Measurements from ENCODE around the gene ZNF728. TPM values are rescaled to one million over a fixed set of nuclear protein-coding genes. Genes with fewer than 3 reads are reported as not detected.
A peak's percentile ranks its signal among the peaks of the same experiment; 100 is the strongest.
"Not testable (repeated sequence)": the region's sequence is repeated elsewhere in the genome, so short reads cannot be mapped to it uniquely, and the experiment has no call there.

Gene ZNF728
- total and polyA plus RNA-seq, 2 of the 13 experiments (the other 11 are each of a cell fraction or from before 2014, with no cell fraction given): not detected

- POLR2A ChIA-PET: no interaction called here
- Histone ChIP-seq H3K9ac (ENCODE audit: insufficient read depth, low read depth, low read length) (no peak overlapping the region), H3K79me2 (ENCODE audit: insufficient read depth, low read length) (no peaks in the 10 kb centered on the region), H3K4me2 (ENCODE audit: low read depth, low read length) (no peak overlapping the region), H2AFZ (ENCODE audit: low read length) (no peak overlapping the region), H3K4me3 (replicated peaks in 1 of 3; ENCODE audit: insufficient read depth in 1 of 3, low read depth in 2 of 3, low read length in 3 of 3) (no peak overlapping the region), H3K27ac (ENCODE audit: extremely low read length, insufficient read depth, low read length) (no peak overlapping the region), H3K9me3 (ENCODE audit: low read length) (peaks cover 97% of the 10 kb centered on the region), H4K20me1 (ENCODE audit: insufficient read depth, low read length) (no peaks in the 10 kb centered on the region), H3K4me1 (ENCODE audit: insufficient read depth, low read length) (no peaks in the 10 kb centered on the region), H3K36me3 (replicated peaks in 1 of 2; ENCODE audit: control insufficient read depth in 1 of 2, insufficient read depth in 2 of 2, low read length in 2 of 2) (no peaks in the 10 kb centered on the region), H3K27me3 (ENCODE audit: control insufficient read depth in 1 of 2, insufficient read depth in 2 of 2, low read length in 2 of 2) (no peaks in the 10 kb centered on the region)
- no TSS peak for BruUV-seq (replicated peaks)
- TF ChIP-seq CEBPB (IDR thresholded peaks at IDR 0.05; ENCODE audit: borderline replicate concordance, low read depth, low read length) (peak; percentile 63), ZNF256 (CRISPR knock-in tag; conservative IDR thresholded peaks at IDR 0.05) (no peak)
- intact Hi-C loops (cut with micrococcal nuclease; ENCODE audit: unreplicated experiment) (no loop called here), in situ Hi-C loops (cut with HindIII; ENCODE audit: extremely low pct_ligation_motif_present, low pct_unique_long_range_greater_than_20kb) (no loop called here)
- DNase-seq (ENCODE audit: low spot score): no peak
- no peak for ATAC-seq
- no peak for FAIRE-seq
- CTCF ChIA-PET (ENCODE audit: low intra/inter-chr PET ratio, low total read pairs): no interaction called here
Measured at GRCh38 chr19:23015660-23016059, 12.7 kb upstream of the ZNF728 start.

- CTCF ChIA-PET (ENCODE audit: low intra/inter-chr PET ratio, low total read pairs); H3K36me3 ChIP-seq (replicated peaks in 1 of 2; ENCODE audit: control insufficient read depth in 1 of 2, insufficient read depth in 2 of 2, low read length in 2 of 2); H3K4me1 ChIP-seq (ENCODE audit: insufficient read depth, low read length); BruUV-seq (replicated peaks); H4K20me1 ChIP-seq (ENCODE audit: insufficient read depth, low read length); H3K4me3 ChIP-seq (replicated peaks in 1 of 3; ENCODE audit: insufficient read depth in 1 of 3, low read depth in 2 of 3, low read length in 3 of 3); intact Hi-C loops (cut with micrococcal nuclease; ENCODE audit: unreplicated experiment); H3K27me3 ChIP-seq (ENCODE audit: control insufficient read depth in 1 of 2, insufficient read depth in 2 of 2, low read length in 2 of 2); H3K4me2 ChIP-seq (ENCODE audit: low read depth, low read length); DNase-seq (ENCODE audit: low spot score); H3K79me2 ChIP-seq (ENCODE audit: insufficient read depth, low read length); H3K27ac ChIP-seq (ENCODE audit: extremely low read length, insufficient read depth, low read length); POLR2A ChIA-PET; H2AFZ ChIP-seq (ENCODE audit: low read length); in situ Hi-C loops (cut with HindIII; ENCODE audit: extremely low pct_ligation_motif_present, low pct_unique_long_range_greater_than_20kb); H3K9ac ChIP-seq (ENCODE audit: insufficient read depth, low read depth, low read length); FAIRE-seq; ATAC-seq: not testable (repeated sequence)
- peaks cover 78% of the 10 kb centered on the region for H3K9me3 ChIP-seq (ENCODE audit: low read length)
- 0% methylated on average over 1 of the region's 1 CpG for WGBS (ENCODE audit: low lambda C conversion rate)
Measured at GRCh38 chr19:22994957-22995356, 8.0 kb downstream of the ZNF728 start.

DNA sequence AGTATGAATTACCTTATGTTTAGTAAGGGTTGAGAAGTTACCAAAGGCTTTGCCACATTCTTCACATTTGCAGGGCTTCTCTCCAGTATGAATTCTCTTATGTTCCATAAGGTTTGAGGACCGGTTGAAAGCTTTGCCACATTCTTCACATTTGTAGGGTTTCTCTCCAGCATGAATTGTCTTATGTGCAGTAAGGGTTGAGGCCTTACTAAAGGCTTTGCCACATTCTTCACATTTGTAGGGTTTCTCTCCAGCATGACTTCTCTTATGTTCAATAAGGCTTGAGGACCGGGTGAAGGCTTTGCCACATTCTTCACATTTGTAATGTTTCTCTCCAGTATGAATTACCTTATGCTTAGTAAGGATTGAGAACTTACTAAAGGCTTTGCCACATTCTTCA, 26.7 kb downstream of the ZNF728 start:
- intact Hi-C loops (cut with micrococcal nuclease; ENCODE audit: unreplicated experiment): no loop called here
- CTCF ChIA-PET (ENCODE audit: low intra/inter-chr PET ratio, low total read pairs): no interaction called here

DNA sequence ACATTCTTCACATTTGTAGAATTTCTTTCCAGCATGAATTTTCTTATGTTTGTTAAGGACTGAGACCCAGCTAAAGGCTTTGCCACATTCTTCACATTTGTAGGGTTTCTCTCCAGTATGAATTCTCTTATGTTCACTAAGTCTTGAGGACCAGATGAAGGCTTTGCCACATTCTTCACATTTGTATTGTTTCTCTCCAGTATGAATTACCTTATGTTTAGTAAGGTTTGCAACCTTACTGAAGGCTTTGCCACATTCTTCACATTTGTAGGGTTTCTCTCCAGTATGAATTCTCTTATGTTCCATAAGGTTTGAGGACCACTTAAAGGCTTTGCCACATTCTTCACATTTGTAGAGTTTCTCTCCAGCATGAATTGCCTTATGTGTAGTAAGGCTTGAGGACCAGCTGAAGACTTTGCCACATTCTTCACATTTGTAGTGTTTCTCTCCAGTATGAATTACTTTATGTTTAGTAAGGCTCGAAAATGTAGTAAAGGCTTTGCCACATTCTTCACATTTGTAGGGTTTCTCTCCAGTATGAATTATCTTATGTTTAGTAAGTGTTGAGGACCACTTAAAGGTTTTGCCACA, 27.3 kb downstream of the ZNF728 start:
- H2AFZ ChIP-seq (ENCODE audit: low read length); FAIRE-seq; H3K4me3 ChIP-seq (replicated peaks in 1 of 3; ENCODE audit: insufficient read depth in 1 of 3, low read depth in 2 of 3, low read length in 3 of 3); intact Hi-C loops (cut with micrococcal nuclease; ENCODE audit: unreplicated experiment); H3K4me2 ChIP-seq (ENCODE audit: low read depth, low read length); BruUV-seq (replicated peaks); H3K27me3 ChIP-seq (ENCODE audit: control insufficient read depth in 1 of 2, insufficient read depth in 2 of 2, low read length in 2 of 2); in situ Hi-C loops (cut with HindIII; ENCODE audit: extremely low pct_ligation_motif_present, low pct_unique_long_range_greater_than_20kb); ATAC-seq; POLR2A ChIA-PET; H3K9ac ChIP-seq (ENCODE audit: insufficient read depth, low read depth, low read length); H3K27ac ChIP-seq (ENCODE audit: extremely low read length, insufficient read depth, low read length); CTCF ChIA-PET (ENCODE audit: low intra/inter-chr PET ratio, low total read pairs); H4K20me1 ChIP-seq (ENCODE audit: insufficient read depth, low read length); H3K4me1 ChIP-seq (ENCODE audit: insufficient read depth, low read length); H3K79me2 ChIP-seq (ENCODE audit: insufficient read depth, low read length); DNase-seq (ENCODE audit: low spot score); H3K36me3 ChIP-seq (replicated peaks in 1 of 2; ENCODE audit: control insufficient read depth in 1 of 2, insufficient read depth in 2 of 2, low read length in 2 of 2): not testable (repeated sequence)
- 0% methylated on average over 1 of the region's 1 CpG for WGBS (ENCODE audit: low lambda C conversion rate)
- H3K9me3 ChIP-seq (ENCODE audit: low read length): peaks cover 87% of the 10 kb centered on the region

More for the DNA sequence above, 26.7 kb downstream of the ZNF728 start:
- POLR2A ChIA-PET: no interaction called here
- Histone ChIP-seq H3K4me1 (ENCODE audit: insufficient read depth, low read length) (no peaks in the 10 kb centered on the region), H3K9ac (ENCODE audit: insufficient read depth, low read depth, low read length) (no peak overlapping the region), H3K4me2 (ENCODE audit: low read depth, low read length) (no peak overlapping the region), H3K36me3 (replicated peaks in 1 of 2; ENCODE audit: control insufficient read depth in 1 of 2, insufficient read depth in 2 of 2, low read length in 2 of 2) (no peaks in the 10 kb centered on the region), H3K79me2 (ENCODE audit: insufficient read depth, low read length) (no peaks in the 10 kb centered on the region), H3K4me3 (replicated peaks in 1 of 3; ENCODE audit: insufficient read depth in 1 of 3, low read depth in 2 of 3, low read length in 3 of 3) (no peak overlapping the region), H4K20me1 (ENCODE audit: insufficient read depth, low read length) (no peaks in the 10 kb centered on the region), H3K27me3 (ENCODE audit: control insufficient read depth in 1 of 2, insufficient read depth in 2 of 2, low read length in 2 of 2) (no peaks in the 10 kb centered on the region; a peak in 1 of 5 replicates), H2AFZ (ENCODE audit: low read length) (no peak overlapping the region), H3K9me3 (ENCODE audit: low read length) (peaks cover 87% of the 10 kb centered on the region), H3K27ac (ENCODE audit: extremely low read length, insufficient read depth, low read length) (no peak overlapping the region)
- DNase-seq (ENCODE audit: low spot score) (no peak), ATAC-seq (no peak), FAIRE-seq (no peak)
- whole genome bisulfite sequencing (ENCODE audit: low lambda C conversion rate): 50% methylated on average over 2 of the region's 2 CpGs
- in situ Hi-C loops (cut with HindIII; ENCODE audit: extremely low pct_ligation_motif_present, low pct_unique_long_range_greater_than_20kb): no loop called here
- no TSS peak for BruUV-seq (replicated peaks)
- TF ChIP-seq TEAD3 (CRISPR knock-in tag; optimal IDR thresholded peaks at IDR 0.05; ENCODE audit: borderline replicate concordance) (no peak), REL (CRISPR knock-in tag; conservative IDR thresholded peaks at IDR 0.05) (no peak), ZNF556 (CRISPR knock-in tag; IDR thresholded peaks at IDR 0.05; ENCODE audit: borderline replicate concordance) (no peak), RELA (CRISPR knock-in tag; IDR thresholded peaks at IDR 0.05) (no peak), ZNF564 (CRISPR knock-in tag; IDR thresholded peaks at IDR 0.05) (no peak), ZNF543 (CRISPR knock-in tag; IDR thresholded peaks at IDR 0.05) (no peak)
